ENCODE results near the gene IL17REL.

DNA sequence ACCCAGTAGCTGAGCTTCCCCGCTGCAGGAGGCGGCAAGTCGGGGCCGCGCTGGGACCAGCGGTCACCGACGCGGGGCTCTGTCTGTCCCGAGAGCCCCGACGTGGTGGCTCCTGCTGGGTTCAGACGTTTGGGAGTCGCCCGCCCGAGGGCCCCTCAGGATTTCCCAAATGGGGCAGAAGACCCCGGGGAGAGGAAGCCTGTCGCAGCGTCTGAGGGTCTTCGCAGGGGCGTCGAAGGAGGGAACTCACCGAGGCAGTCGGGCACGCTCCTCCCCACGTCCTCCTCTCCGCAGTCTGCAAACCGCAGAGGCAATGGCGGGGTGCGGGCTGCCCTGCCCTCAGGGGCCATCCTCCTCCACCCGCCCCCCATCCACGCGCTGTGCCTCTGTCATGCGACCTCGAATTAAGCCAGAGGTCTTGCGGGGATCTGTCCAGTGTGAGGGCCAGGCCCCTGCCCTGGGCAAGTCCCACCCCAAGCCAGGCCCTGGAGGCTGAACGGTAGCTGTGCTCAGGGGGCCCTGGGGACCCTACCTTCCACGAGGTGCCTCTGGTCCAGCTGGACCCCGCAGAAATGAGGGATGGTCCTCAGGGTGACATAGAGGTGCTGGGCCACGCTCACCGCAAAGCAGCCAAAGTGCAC lies 12.5 kb downstream of the IL17REL start:
- TF ChIP-seq, protein P1, sequence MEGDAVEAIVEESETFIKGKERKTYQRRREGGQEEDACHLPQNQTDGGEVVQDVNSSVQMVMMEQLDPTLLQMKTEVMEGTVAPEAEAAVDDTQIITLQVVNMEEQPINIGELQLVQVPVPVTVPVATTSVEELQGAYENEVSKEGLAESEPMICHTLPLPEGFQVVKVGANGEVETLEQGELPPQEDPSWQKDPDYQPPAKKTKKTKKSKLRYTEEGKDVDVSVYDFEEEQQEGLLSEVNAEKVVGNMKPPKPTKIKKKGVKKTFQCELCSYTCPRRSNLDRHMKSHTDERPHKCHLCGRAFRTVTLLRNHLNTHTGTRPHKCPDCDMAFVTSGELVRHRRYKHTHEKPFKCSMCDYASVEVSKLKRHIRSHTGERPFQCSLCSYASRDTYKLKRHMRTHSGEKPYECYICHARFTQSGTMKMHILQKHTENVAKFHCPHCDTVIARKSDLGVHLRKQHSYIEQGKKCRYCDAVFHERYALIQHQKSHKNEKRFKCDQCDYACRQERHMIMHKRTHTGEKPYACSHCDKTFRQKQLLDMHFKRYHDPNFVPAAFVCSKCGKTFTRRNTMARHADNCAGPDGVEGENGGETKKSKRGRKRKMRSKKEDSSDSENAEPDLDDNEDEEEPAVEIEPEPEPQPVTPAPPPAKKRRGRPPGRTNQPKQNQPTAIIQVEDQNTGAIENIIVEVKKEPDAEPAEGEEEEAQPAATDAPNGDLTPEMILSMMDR (IDR thresholded peaks at IDR 0.05; ENCODE audit: insufficient read depth, low read depth, low read length) = no peak
- no peak for TF ChIP-seq EZH2 (IDR thresholded peaks at IDR 0.05; ENCODE audit: insufficient read depth, low read length)
